ENCODE results near the gene KIAA2012.

The KIAA2012 gene

GRCh38 chr2:202157211-202157990, 84.3 kb downstream of the KIAA2012 start:
- no peak for DNase-seq

DNA sequence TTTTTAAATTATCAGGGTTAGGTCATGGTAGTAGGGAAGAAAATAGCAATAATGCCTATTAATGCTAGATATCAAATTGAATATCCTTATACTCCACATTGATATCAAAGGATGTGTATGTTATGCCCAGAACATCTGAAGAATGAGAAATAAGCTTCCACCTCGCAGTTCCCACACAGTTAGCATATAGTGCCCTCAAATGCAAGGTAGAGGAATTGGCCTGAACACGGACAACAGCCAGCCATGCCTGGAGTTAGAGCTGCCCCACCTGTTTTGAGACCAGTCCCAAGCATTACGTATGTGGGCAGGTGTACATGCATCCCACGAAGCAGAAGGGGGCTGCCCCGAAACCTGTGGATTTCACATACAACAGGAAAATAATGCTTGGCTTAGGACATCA, 85.7 kb downstream of the KIAA2012 start:
- DNase-seq = no peak

GRCh38 chr2:202161151-202161835, 88.2 kb downstream of the KIAA2012 start:
- DNase-seq = no peak

DNA sequence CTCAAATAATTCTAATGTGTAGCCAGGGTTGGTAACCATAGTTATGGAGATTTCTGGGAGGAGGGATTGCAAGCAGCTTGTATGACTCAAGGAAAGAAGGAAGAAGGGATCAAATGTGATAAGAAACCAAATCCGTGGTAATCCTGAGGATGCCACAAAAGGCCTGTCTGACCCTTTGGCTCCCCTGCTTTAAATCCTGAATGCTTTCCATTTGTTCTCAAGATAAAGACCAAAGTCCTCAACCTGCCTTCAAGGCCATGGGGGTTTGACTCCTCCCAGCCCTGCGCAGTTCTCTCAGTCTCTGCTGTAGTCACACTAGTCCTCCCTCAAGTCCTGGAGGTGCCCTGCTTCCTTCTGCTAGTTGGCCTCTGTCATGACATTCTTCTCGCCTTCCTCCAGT, 91.4 kb downstream of the KIAA2012 start:
- no peak for DNase-seq

- no peak for DNase-seq
Observed at GRCh38 chr2:202165208-202165607, 92.2 kb downstream of the KIAA2012 start.

DNA sequence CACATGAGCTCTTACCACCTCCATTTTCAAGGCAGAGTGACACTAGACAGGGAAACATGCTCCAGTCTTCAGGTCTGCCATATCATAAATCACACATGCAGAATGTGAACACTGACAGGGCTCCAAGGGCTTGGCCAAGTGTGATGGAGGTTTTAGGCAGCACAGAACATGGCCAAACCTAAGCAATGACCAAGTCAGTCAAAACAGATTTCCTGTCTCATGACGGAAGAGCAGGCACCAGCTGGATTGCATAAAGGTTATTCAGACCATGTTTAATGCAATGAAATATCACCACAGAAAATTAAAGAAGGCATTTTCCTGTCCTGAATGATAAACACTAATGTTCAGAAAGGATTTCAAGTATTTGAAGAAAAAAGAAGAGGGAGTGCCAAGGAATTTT, 92.9 kb downstream of the KIAA2012 start:
- no peak for DNase-seq

DNA sequence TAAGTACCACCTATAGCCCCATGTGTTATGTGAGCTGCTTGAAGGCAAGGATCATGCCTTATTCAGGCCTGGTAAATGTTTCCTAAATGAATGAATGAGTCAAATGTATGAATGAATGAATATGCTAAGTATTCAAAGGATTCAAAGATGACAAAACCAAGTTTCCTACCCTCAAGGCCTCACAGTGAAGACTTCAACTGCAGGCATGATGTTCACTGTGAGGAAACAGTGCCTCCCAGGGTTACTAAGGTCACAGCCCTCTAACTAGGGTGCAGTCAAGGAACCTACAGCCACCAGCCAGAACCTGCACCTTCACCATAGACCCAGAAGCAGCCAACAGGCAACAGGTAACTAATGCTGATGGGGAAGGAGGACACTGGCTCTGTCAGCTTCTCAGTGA, 96.1 kb downstream of the KIAA2012 start:
- no peak for DNase-seq

- no peak for DNase-seq
Observed at GRCh38 chr2:202169832-202170424, 96.9 kb downstream of the KIAA2012 start.

DNA sequence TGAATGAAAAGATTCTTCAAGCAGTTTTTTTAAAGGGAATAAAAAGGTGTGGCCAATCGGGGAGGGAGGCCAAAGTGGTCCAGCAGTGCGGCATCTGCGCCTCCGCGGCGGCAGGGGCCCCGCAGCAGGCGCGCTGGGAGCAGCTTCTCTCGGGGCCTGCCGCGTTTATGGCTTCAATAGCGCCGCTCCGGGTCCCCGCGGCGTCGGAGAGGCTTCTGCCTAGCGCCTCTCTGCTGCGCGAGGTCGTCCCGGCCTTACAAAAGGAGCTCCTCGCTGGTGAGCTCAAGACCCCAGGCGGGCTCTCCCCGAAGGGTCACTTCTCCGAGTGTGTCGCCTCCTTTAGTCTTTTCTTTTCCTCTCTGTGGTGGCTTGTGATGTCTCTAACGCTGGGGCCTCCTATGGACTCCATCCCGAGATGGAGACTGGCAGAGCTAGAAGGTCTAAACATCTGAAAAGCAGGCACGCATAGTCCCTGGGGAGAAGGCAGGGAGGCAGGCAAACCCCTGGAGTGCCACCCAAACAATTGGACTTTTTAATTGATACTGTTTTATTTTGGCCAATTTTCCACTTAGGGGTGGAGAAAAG, 98.3 kb downstream of the KIAA2012 start:
- DNase-seq = no peak

DNA sequence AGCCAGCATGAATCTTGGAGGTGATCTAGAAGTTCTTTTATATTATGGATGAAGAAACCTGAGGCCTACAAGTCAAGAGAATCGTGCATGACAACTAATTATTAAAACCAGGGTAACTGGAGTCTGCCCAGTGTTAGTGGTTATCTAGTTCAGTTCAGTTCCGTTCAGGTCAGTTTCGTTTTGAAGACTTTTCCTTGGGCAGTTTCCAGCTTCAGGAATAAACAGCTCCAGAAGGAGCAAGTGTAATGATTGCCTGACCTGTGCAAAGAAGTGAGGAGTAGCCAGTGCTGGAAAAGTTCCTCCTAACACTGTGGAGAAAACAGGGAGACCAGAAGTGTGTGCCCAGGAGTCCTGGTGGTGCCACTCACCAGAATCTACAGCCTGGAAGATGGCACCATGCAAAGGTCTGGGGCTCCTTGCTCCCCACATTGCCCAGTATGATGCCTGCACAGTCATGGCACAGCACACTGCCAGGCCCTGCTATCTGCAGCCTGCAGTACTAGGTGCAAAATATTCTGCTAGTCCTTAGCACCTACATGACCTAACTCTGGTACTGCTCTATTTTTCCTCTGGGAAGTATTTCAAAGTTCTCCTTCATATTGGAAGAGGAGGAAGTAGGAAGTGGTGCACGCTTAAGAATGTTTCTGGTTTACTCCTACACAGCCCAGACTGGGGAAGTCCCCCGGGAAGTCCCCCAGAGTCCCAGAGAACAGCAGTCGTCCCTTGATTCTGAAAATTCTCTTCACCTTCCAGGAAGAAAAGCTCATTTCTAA, 99.6 kb downstream of the KIAA2012 start:
- DNase-seq = no peak

GRCh38 chr2:202178346-202178958, 105.4 kb downstream of the KIAA2012 start:
- DNase-seq = peak; percentile 56

DNA sequence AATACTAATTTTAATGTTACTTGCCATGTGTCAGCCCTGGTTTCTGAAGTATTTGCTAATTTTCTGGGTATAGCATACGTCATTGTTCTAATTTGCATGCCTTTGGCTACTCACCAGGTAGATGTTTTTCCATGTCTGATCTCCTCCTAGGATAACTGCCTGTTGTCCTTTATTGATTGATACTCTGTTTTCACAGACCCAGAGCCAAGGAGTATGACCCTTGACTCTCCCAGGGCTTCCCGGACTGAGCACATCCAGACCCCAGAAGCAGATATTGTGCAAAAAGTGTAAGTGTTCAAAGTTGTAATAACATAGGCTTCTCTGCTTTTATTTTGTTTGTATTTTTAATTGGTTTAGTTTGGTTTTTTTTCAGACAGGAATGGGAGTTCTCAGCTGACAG, 111.5 kb downstream of the KIAA2012 start:
- DNase-seq = no peak

DNA sequence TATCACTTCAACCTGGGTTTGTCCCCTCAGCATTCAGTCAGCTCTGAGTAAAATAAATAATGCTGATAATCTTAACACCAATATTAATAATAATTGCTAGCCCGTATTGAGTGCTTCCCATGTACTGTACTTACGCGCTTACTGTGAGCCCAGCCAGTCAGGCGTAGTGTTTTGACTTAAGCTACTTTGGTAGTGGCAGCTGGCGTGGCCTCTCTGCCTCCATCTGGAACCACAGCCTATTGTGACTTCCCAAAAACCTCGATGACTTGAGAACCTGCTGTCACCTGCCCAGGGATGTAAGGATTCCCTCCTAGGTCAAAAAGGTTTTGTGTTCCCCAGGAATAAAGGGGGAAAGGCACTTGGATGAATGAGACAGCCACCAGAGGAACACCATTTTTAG, 112.1 kb downstream of the KIAA2012 start:
- DNase-seq = no peak

DNA sequence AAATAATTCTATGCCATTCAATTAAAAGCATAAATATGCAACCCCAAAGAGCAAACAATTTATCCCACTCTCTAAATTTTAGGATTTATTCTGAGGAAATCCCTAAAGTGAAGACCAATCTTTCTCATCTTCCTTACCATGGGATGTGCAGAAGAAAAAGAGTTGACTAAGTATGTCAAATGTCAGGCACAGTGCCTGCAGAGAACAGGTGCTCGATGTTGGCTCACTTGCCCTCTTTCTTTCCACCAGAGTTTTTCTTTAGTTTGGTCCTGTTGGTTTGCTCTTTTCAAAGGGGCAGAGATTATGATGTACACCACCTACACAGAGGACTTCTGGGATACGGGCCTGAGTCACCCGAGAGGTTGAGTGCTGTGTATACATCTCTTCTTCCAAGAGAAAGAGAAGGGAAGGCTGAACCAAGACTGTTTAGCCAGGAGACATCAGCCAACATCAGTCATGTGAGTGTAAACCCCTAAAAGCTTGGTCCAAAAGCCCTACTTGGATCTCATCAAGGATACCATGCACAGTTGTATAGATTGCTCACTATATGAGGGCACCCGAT, 113.7 kb downstream of the KIAA2012 start:
- no peak for DNase-seq

DNA sequence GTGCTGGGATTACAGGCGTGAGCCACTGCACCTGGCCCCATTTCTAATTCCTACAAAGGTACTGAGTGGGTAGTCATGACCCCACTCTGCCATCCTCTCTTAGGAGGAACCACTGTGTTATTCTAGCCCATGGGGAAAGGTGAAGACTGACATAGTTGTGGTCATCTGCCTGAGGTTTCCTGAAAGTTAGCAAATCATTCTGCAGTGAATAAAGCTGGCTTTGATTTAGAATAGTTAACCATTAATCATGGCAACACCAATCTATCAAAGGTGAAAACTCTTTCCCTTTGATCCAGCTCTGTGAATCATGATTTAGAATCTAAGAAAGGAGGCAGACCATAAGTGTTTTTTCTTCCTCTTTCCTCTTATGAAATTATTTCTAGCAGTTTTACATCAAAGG, 114.5 kb downstream of the KIAA2012 start:
- no peak for DNase-seq

DNA sequence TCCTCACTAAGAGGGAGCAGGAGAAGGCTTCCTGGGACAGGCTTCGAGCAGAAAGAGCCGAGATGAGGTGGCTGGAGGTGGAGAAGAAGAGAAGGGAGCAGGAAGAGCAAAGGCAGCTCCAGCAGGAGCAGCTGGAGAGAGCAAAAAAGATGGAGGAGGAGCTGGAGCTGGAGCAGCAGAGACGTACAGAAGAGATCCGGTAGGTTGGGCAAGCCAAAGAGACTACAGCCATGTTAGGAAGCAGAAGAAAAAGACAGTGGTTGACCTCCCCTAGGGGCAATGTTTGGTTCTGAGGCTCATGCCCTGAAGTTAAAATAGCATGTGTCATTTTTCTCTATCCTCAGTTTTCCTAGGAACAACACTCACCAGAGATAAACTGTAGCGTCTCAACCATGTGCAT, 120.2 kb downstream of the KIAA2012 start:
- DNase-seq = no peak

DNA sequence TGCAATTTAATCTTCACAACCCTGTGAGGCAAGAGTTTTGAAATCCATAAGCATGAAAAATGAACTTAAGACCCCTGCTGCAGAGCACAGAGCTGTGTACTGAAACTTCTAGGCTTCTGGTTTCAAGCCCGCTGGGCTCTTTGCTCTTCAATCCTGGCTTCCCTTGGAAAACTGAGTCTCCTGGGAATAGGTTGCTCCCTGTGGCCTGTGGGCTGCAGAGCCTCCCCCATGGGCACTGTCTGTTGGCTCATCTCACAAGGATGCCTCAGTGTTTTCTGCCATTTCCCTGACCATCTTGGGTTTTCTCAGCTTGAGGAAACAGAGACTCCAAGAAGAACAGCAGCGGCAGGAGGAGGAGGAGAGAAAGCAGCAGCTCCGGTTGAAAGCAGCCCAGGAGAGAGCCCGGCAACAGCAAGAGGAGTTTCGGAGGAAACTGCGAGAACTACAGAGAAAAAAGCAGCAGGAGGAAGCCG, 120.9 kb downstream of the KIAA2012 start:
- no peak for DNase-seq

GRCh38 chr2:202194418-202194817, 121.4 kb downstream of the KIAA2012 start:
- DNase-seq = no peak

DNA sequence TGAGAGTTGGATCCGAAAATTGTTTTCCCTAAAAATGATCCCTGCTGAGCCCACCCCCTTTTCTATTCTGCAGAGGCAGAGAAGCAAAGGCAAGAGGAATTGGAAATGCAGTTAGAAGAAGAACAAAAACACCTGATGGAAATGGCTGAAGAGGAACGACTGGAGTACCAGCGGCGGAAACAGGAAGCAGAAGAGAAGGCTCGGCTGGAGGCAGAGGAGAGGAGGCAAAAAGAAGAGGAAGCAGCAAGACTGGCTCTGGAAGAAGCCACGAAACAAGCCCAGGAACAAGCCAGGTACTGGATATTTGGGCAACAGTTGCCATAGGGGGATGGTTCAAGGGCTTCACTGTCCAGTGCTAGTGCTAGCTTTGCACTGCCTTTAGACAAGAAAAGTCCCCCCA, 123.7 kb downstream of the KIAA2012 start:
- no peak for DNase-seq

GRCh38 chr2:202201220-202202160, 128.4 kb downstream of the KIAA2012 start:
- DNase-seq = no peak

DNA sequence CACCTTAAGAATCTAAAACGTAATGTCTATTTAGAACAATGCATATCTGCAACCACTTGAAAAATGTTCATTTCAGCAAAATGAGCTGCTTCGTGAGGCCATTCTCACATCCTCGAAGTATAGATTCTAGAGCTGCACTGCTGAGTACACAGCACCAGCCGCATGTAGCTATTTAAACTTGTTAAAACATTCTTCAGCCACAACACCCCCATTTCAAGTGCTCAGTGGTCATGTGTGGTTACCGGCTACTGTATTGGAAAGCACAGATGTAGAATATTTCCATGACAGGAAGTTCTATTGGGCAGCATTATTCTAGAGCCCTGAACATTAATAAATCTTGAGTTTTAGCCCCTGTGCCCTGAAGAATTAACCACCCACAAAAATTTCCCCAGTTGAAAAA, 130.3 kb downstream of the KIAA2012 start:
- no peak for DNase-seq

Data from NCI-H1436 (cell line).